HepG2 (cell line): Measurements from ENCODE around the gene L3MBTL4. TPM values are rescaled to one million over a fixed set of nuclear protein-coding genes. Genes with fewer than 3 reads are reported as not detected.

Experiments
- CENPT ChIP-seq: sonication (generic); formaldehyde crosslinking; IDR thresholded peaks from 2 replicates; pipeline ENCODE4 v1.8.0; 2022; ENCODE audit warnings: low read depth, mild to moderate bottlenecking, moderate library complexity, missing genetic modification reagents
- MZF1 ChIP-seq: sonication (generic); formaldehyde crosslinking; IDR thresholded peaks from 2 replicates; pipeline ENCODE4 v1.8.1; 2023; ENCODE audit warnings: mild to moderate bottlenecking, missing genetic modification reagents, borderline replicate concordance
- PHF20 ChIP-seq: sonication (generic); formaldehyde crosslinking; IDR thresholded peaks from 2 replicates; pipeline ENCODE4 v1.5.0; 2020; ENCODE audit warnings: mild to moderate bottlenecking, missing genetic modification reagents
- SMAD1 ChIP-seq: sonication (generic); formaldehyde crosslinking; IDR thresholded peaks from 2 replicates; pipeline ENCODE4 v1.4.0; 2020; ENCODE audit warnings: missing genetic modification reagents, low read depth, mild to moderate bottlenecking, borderline replicate concordance
- SMARCE1 ChIP-seq: fragments of 450-650 bp; IDR thresholded peaks from 2 replicates; pipeline ENCODE4 v1.6.1; 2017; ENCODE audit warnings: borderline replicate concordance
- ZFX ChIP-seq: sonication (generic); formaldehyde crosslinking; IDR thresholded peaks from 2 replicates; pipeline ENCODE4 v1.4.0; 2020; ENCODE audit warnings: mild to moderate bottlenecking, low read depth, missing genetic modification reagents, moderate library complexity
- ZNF235 ChIP-seq: sonication (generic); formaldehyde crosslinking; IDR thresholded peaks from 2 replicates; pipeline ENCODE4 v1.8.1; 2023; ENCODE audit warnings: mild to moderate bottlenecking, missing genetic modification reagents, borderline replicate concordance
- ZNF292 ChIP-seq: sonication (generic); formaldehyde crosslinking; IDR thresholded peaks from 2 replicates; pipeline ENCODE4 v1.8.1; 2022; ENCODE audit warnings: mild to moderate bottlenecking, low read depth, missing genetic modification reagents, borderline replicate concordance
- ZNF441 ChIP-seq: sonication (generic); formaldehyde crosslinking; IDR thresholded peaks from 2 replicates; pipeline ENCODE4 v1.7.0; 2021; ENCODE audit warnings: missing genetic modification reagents, borderline replicate concordance
- ZNF569 ChIP-seq: sonication (generic); formaldehyde crosslinking; IDR thresholded peaks from 2 replicates; pipeline ENCODE4 v1.5.0; 2020; ENCODE audit warnings: mild to moderate bottlenecking, missing genetic modification reagents, moderate library complexity, borderline replicate concordance
- ZNF577 ChIP-seq: sonication (generic); formaldehyde crosslinking; IDR thresholded peaks from 2 replicates; pipeline ENCODE4 v1.4.0; 2020; ENCODE audit warnings: mild to moderate bottlenecking, low read depth, missing genetic modification reagents, borderline replicate concordance
- ZNF629 ChIP-seq: sonication (generic); formaldehyde crosslinking; conservative IDR thresholded peaks from 2 replicates; pipeline ENCODE4 v1.5.0; 2020; ENCODE audit warnings: missing genetic modification reagents
- ZNF788 ChIP-seq: sonication (generic); formaldehyde crosslinking; IDR thresholded peaks from 2 replicates; pipeline ENCODE4 v1.5.0; 2020; ENCODE audit warnings: mild to moderate bottlenecking, missing genetic modification reagents, borderline replicate concordance
- ZNF879 ChIP-seq: sonication (generic); formaldehyde crosslinking; IDR thresholded peaks from 2 replicates; pipeline ENCODE4 v1.8.1; 2023; ENCODE audit warnings: missing genetic modification reagents
- polyA plus RNA-seq, 8 experiments: library from polyadenylated mRNA; depleted of rRNA in 3 of 8; stranded (reverse) in 7 of 8; unstranded in 1 of 8; fragments of >200 nt; fragmentation: Illumina TruSeq in 4 of 8; extraction: Trizol in 4 of 8; gene quantifications; 2 replicates each; pipeline versions ENCODE4 v1.2.1 to v1.2.3, GENCODE V29; 2011 to 2016; ENCODE audit warnings: low read depth in 4 of 8, missing spikeins in 1 of 8, mixed read lengths in 1 of 8; ENCODE audit not compliant: insufficient read depth in 1 of 8
- total RNA-seq, 5 experiments: library from RNA; depleted of rRNA; stranded (reverse); fragments of >200 nt; fragmentation: Illumina TruSeq; extraction: Trizol; gene quantifications; 2 replicates each; pipeline ENCODE4 v1.2.3, GENCODE V29; 2016; ENCODE audit warnings: low read depth in 1 of 5
- TF ChIP-seq, protein P1 (sequence below): sonication (generic); formaldehyde crosslinking; IDR thresholded peaks from 2 replicates; pipeline ENCODE4 v1.5.0; 2020; ENCODE audit warnings: missing genetic modification reagents
- TF ChIP-seq, protein P2 (sequence below), 2 experiments: sonication (generic) in 1 of 2; formaldehyde crosslinking in 1 of 2; IDR thresholded peaks; 2 replicates each; pipeline versions ENCODE4 v1.4.0 to v1.6.1; 2016 to 2020; ENCODE audit warnings: borderline replicate concordance in 1 of 2, low read depth in 1 of 2, mild to moderate bottlenecking in 1 of 2, missing genetic modification reagents in 1 of 2
- TF ChIP-seq, protein P3 (sequence below): sonication (generic); formaldehyde crosslinking; IDR thresholded peaks from 2 replicates; pipeline ENCODE4 v1.4.0; 2020; ENCODE audit warnings: mild to moderate bottlenecking, missing genetic modification reagents
- TF ChIP-seq, protein P4 (sequence below): sonication (generic); formaldehyde crosslinking; IDR thresholded peaks from 2 replicates; pipeline ENCODE4 v1.9.0; 2022; ENCODE audit warnings: missing genetic modification reagents, mild to moderate bottlenecking, borderline replicate concordance

Gene L3MBTL4
- total and polyA plus RNA-seq, 2 of the 13 experiments (the other 11 are each of a cell fraction or from before 2014, with no cell fraction given) = 10.8 to 13.3 TPM

DNA sequence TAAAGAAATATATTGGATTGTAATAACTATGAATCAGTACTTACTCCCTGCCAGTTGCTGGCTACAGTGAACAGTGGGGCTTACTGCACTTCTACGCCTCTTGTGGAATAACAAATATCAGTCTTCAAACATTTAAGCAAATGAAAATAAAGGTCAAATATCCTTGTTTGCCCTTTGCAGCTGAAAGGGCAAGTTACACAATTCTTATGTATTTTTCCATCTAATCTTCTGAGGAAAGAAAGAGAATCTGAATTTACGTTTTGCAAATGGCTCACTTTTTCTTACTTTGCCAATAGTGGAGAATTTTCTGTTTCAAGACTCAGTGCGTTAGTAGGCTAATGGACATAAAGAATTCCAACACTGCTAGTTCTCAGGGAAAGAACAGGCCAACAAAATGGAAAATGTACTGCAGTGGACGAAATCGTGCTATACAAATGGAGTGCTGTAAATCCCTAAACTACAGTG is 362.2 kb downstream of the L3MBTL4 start (continued):
- TF ChIP-seq, protein P1, sequence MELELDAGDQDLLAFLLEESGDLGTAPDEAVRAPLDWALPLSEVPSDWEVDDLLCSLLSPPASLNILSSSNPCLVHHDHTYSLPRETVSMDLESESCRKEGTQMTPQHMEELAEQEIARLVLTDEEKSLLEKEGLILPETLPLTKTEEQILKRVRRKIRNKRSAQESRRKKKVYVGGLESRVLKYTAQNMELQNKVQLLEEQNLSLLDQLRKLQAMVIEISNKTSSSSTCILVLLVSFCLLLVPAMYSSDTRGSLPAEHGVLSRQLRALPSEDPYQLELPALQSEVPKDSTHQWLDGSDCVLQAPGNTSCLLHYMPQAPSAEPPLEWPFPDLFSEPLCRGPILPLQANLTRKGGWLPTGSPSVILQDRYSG (CRISPR knock-in tag) = no peak
- TF ChIP-seq ZNF879 (CRISPR knock-in tag) (no peak), MZF1 (no peak), ZNF235 (CRISPR knock-in tag) (no peak), SMAD1 (no peak), ZNF629 (CRISPR knock-in tag) (no peak), CENPT (CRISPR knock-in tag) (no peak), SMARCE1 (no peak), ZNF788 (CRISPR knock-in tag) (no peak), ZNF441 (CRISPR knock-in tag) (no peak), ZNF577 (CRISPR knock-in tag) (no peak), PHF20 (CRISPR knock-in tag) (no peak), ZFX (CRISPR knock-in tag) (no peak), ZNF569 (CRISPR knock-in tag) (no peak), ZNF292 (CRISPR knock-in tag) (0 out of 2 replicates have a peak, but pooled peaks have one; percentile 21)
- TF ChIP-seq, protein P2, sequence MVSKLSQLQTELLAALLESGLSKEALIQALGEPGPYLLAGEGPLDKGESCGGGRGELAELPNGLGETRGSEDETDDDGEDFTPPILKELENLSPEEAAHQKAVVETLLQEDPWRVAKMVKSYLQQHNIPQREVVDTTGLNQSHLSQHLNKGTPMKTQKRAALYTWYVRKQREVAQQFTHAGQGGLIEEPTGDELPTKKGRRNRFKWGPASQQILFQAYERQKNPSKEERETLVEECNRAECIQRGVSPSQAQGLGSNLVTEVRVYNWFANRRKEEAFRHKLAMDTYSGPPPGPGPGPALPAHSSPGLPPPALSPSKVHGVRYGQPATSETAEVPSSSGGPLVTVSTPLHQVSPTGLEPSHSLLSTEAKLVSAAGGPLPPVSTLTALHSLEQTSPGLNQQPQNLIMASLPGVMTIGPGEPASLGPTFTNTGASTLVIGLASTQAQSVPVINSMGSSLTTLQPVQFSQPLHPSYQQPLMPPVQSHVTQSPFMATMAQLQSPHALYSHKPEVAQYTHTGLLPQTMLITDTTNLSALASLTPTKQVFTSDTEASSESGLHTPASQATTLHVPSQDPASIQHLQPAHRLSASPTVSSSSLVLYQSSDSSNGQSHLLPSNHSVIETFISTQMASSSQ (IDR thresholded peaks at IDR 0.05; ENCODE audit: low read depth) = no peak
- TF ChIP-seq, protein P2 (CRISPR knock-in tag; IDR thresholded peaks at IDR 0.05; ENCODE audit: borderline replicate concordance) = no peak
- TF ChIP-seq, protein P3, sequence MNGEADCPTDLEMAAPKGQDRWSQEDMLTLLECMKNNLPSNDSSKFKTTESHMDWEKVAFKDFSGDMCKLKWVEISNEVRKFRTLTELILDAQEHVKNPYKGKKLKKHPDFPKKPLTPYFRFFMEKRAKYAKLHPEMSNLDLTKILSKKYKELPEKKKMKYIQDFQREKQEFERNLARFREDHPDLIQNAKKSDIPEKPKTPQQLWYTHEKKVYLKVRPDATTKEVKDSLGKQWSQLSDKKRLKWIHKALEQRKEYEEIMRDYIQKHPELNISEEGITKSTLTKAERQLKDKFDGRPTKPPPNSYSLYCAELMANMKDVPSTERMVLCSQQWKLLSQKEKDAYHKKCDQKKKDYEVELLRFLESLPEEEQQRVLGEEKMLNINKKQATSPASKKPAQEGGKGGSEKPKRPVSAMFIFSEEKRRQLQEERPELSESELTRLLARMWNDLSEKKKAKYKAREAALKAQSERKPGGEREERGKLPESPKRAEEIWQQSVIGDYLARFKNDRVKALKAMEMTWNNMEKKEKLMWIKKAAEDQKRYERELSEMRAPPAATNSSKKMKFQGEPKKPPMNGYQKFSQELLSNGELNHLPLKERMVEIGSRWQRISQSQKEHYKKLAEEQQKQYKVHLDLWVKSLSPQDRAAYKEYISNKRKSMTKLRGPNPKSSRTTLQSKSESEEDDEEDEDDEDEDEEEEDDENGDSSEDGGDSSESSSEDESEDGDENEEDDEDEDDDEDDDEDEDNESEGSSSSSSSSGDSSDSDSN (CRISPR knock-in tag) = no peak
- TF ChIP-seq, protein P4, sequence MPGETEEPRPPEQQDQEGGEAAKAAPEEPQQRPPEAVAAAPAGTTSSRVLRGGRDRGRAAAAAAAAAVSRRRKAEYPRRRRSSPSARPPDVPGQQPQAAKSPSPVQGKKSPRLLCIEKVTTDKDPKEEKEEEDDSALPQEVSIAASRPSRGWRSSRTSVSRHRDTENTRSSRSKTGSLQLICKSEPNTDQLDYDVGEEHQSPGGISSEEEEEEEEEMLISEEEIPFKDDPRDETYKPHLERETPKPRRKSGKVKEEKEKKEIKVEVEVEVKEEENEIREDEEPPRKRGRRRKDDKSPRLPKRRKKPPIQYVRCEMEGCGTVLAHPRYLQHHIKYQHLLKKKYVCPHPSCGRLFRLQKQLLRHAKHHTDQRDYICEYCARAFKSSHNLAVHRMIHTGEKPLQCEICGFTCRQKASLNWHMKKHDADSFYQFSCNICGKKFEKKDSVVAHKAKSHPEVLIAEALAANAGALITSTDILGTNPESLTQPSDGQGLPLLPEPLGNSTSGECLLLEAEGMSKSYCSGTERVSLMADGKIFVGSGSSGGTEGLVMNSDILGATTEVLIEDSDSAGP = no peak
